ENCODE data around the gene CDADC1.

- TF ChIP-seq KDM5B (CRISPR knock-in tag; IDR thresholded peaks at IDR 0.05; ENCODE audit: borderline replicate concordance) (no peak), MYNN (CRISPR knock-in tag; IDR thresholded peaks at IDR 0.05; ENCODE audit: low read depth) (no peak), SP1 (IDR thresholded peaks at IDR 0.05) (no peak), SP1 (CRISPR knock-in tag; IDR thresholded peaks at IDR 0.05) (no peak), POLR2AphosphoS5 (IDR thresholded peaks at IDR 0.05; ENCODE audit: low read depth, low read length) (no peak), ATF3 (CRISPR knock-in tag; IDR thresholded peaks at IDR 0.05) (no peak), SOX6 (IDR thresholded peaks at IDR 0.05) (no peak), SOX6 (CRISPR knock-in tag; IDR thresholded peaks at IDR 0.05) (no peak), ZNF800 (CRISPR knock-in tag; IDR thresholded peaks at IDR 0.05) (no peak), MEF2D (CRISPR knock-in tag; IDR thresholded peaks at IDR 0.05) (no peak), CCDC6 (CRISPR knock-in tag; IDR thresholded peaks at IDR 0.05) (no peak), NR2C2 (CRISPR knock-in tag; IDR thresholded peaks at IDR 0.05; ENCODE audit: borderline replicate concordance) (no peak), ETV6 (CRISPR knock-in tag; conservative IDR thresholded peaks at IDR 0.05) (no peak), ZC3H4 (CRISPR knock-in tag; IDR thresholded peaks at IDR 0.05; ENCODE audit: borderline replicate concordance) (no peak)
- TF ChIP-seq, protein P1, sequence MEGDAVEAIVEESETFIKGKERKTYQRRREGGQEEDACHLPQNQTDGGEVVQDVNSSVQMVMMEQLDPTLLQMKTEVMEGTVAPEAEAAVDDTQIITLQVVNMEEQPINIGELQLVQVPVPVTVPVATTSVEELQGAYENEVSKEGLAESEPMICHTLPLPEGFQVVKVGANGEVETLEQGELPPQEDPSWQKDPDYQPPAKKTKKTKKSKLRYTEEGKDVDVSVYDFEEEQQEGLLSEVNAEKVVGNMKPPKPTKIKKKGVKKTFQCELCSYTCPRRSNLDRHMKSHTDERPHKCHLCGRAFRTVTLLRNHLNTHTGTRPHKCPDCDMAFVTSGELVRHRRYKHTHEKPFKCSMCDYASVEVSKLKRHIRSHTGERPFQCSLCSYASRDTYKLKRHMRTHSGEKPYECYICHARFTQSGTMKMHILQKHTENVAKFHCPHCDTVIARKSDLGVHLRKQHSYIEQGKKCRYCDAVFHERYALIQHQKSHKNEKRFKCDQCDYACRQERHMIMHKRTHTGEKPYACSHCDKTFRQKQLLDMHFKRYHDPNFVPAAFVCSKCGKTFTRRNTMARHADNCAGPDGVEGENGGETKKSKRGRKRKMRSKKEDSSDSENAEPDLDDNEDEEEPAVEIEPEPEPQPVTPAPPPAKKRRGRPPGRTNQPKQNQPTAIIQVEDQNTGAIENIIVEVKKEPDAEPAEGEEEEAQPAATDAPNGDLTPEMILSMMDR (CRISPR knock-in tag; IDR thresholded peaks at IDR 0.05): no peak
These were observed 18.1 kb downstream of the CDADC1 start for GRCh38 chr13:49265822-49266221.

Data from HepG2 (cell line).